HepG2 (cell line): Measurements from ENCODE around the gene TLDC2.

Experiments used
- GABPA ChIP-seq, 2 experiments: IDR thresholded peaks; 2 replicates each; pipeline ENCODE4 v1.6.1; 2011 to 2016; ENCODE audit warnings: low read depth in 2 of 2, low read length in 1 of 2, missing biosample characterization in 1 of 2, missing genetic modification characterization in 1 of 2
- GLI4 ChIP-seq: sonication (generic); formaldehyde crosslinking; IDR thresholded peaks from 2 replicates; pipeline ENCODE4 v1.5.1; 2020; ENCODE audit warnings: missing genetic modification reagents, mild to moderate bottlenecking, moderate library complexity, borderline replicate concordance
- ISX ChIP-seq: sonication (generic); formaldehyde crosslinking; conservative IDR thresholded peaks from 2 replicates; pipeline ENCODE4 v1.5.0; 2020; ENCODE audit warnings: missing genetic modification reagents
- MAZ ChIP-seq, 2 experiments: sonication (generic) in 1 of 2; formaldehyde crosslinking in 1 of 2; IDR thresholded peaks; 2 replicates each; pipeline versions ENCODE4 v1.5.0 to v1.6.1; 2012 to 2020; ENCODE audit warnings: low read depth in 2 of 2, mild to moderate bottlenecking in 2 of 2, borderline replicate concordance in 1 of 2, improper control_type of control experiment in 1 of 2, low read length in 1 of 2, missing genetic modification reagents in 1 of 2, moderate library complexity in 1 of 2
- SRF ChIP-seq: IDR thresholded peaks from 2 replicates; pipeline ENCODE4 v1.6.1; 2011; ENCODE audit warnings: mild to moderate bottlenecking, low read depth, low read length, moderate library complexity
- TCF12 ChIP-seq, 2 experiments: fragments of 450-650 bp in 1 of 2; sonication (generic) in 1 of 2; formaldehyde crosslinking in 1 of 2; IDR thresholded peaks; 2 replicates each; pipeline versions ENCODE4 v1.6.1 to v1.8.0; 2017 to 2022; ENCODE audit warnings: antibody characterized with exemption in 1 of 2, mild to moderate bottlenecking in 1 of 2, missing genetic modification reagents in 1 of 2, moderate library complexity in 1 of 2
- ZNF24 ChIP-seq: fragments of 450-650 bp; IDR thresholded peaks from 2 replicates; pipeline ENCODE4 v1.6.1; 2017; ENCODE audit warnings: antibody characterized with exemption, mild to moderate bottlenecking
- ZNF263 ChIP-seq: sonication (generic); formaldehyde crosslinking; IDR thresholded peaks from 2 replicates; pipeline ENCODE4 v1.4.0; 2020; ENCODE audit warnings: missing genetic modification reagents
- TF ChIP-seq, protein P1 (sequence below), 2 experiments: sonication (generic) in 1 of 2; formaldehyde crosslinking in 1 of 2; IDR thresholded peaks; 2 replicates each; pipeline versions ENCODE4 v1.4.0 to v1.6.1; 2018 to 2020; ENCODE audit warnings: missing genetic modification reagents in 2 of 2, borderline replicate concordance in 1 of 2, low read depth in 1 of 2, mild to moderate bottlenecking in 1 of 2, missing biosample characterization in 1 of 2

- TF ChIP-seq SRF (no peak), GABPA (IDR thresholded peaks at IDR 0.05; ENCODE audit: low read depth, low read length) (no peak), GABPA (CRISPR knock-in tag; IDR thresholded peaks at IDR 0.05; ENCODE audit: low read depth) (no peak), MAZ (IDR thresholded peaks at IDR 0.05; ENCODE audit: borderline replicate concordance, low read depth, low read length) (no peak), MAZ (CRISPR knock-in tag; IDR thresholded peaks at IDR 0.05; ENCODE audit: low read depth) (no peak), ZNF24 (no peak), TCF12 (IDR thresholded peaks at IDR 0.05) (no peak), TCF12 (CRISPR knock-in tag; IDR thresholded peaks at IDR 0.05) (no peak), ISX (CRISPR knock-in tag) (no peak), ZNF263 (CRISPR knock-in tag) (no peak), GLI4 (CRISPR knock-in tag) (no peak)
- TF ChIP-seq, protein P1, sequence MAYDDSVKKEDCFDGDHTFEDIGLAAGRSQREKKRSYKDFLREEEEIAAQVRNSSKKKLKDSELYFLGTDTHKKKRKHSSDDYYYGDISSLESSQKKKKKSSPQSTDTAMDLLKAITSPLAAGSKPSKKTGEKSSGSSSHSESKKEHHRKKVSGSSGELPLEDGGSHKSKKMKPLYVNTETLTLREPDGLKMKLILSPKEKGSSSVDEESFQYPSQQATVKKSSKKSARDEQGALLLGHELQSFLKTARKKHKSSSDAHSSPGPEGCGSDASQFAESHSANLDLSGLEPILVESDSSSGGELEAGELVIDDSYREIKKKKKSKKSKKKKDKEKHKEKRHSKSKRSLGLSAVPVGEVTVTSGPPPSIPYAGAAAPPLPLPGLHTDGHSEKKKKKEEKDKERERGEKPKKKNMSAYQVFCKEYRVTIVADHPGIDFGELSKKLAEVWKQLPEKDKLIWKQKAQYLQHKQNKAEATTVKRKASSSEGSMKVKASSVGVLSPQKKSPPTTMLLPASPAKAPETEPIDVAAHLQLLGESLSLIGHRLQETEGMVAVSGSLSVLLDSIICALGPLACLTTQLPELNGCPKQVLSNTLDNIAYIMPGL (CRISPR knock-in tag; IDR thresholded peaks at IDR 0.05; ENCODE audit: borderline replicate concordance in 1 of 2, low read depth in 1 of 2) = no peak
Measured at GRCh38 chr20:36920334-36920730, 44.4 kb downstream of the TLDC2 start.
